Ramos (cell line): ENCODE measurements around the gene STRIT1.
"Not testable (repeated sequence)": the region's sequence is repeated elsewhere in the genome, so short reads cannot be mapped to it uniquely, and the experiment has no call there.

Experiments used
- in situ Hi-C: fragments of 300-500 bp; cut with MboI; formaldehyde crosslinking; loops from one replicate; pipeline ENCODE4 v1.14.3; 2022; ENCODE audit warnings: low sequenced_read_pairs; ENCODE audit not compliant: unreplicated experiment

Gene STRIT1

GRCh38 chr3:155276089-155276488, 17.4 kb downstream of the STRIT1 start:
- in situ Hi-C loops = not testable (repeated sequence)

GRCh38 chr3:155275159-155275754, 18.2 kb downstream of the STRIT1 start:
- in situ Hi-C loops = not testable (repeated sequence)

- in situ Hi-C loops = not testable (repeated sequence)
These were observed 19.0 kb downstream of the STRIT1 start for GRCh38 chr3:155274435-155274834.

GRCh38 chr3:155271343-155271613, 22.2 kb downstream of the STRIT1 start:
- in situ Hi-C loops = no loop called here

- in situ Hi-C loops = no loop called here
These were observed 22.8 kb downstream of the STRIT1 start for GRCh38 chr3:155270485-155271342.

GRCh38 chr3:155270063-155270462, 23.4 kb downstream of the STRIT1 start:
- in situ Hi-C loops = no loop called here

GRCh38 chr3:155262855-155263254, 30.6 kb downstream of the STRIT1 start:
- in situ Hi-C loops = not testable (repeated sequence)

GRCh38 chr3:155262295-155262694, 31.2 kb downstream of the STRIT1 start:
- in situ Hi-C loops = no loop called here

- in situ Hi-C loops = no loop called here
These were observed 39.0 kb downstream of the STRIT1 start for GRCh38 chr3:155254445-155254844.

- in situ Hi-C loops = no loop called here
These were observed 40.9 kb downstream of the STRIT1 start for GRCh38 chr3:155252535-155252934.

- in situ Hi-C loops = no loop called here
These were observed 41.5 kb downstream of the STRIT1 start for GRCh38 chr3:155252021-155252420.

- in situ Hi-C loops = no loop called here
These were observed 44.8 kb downstream of the STRIT1 start for GRCh38 chr3:155248531-155249187.

- in situ Hi-C loops = no loop called here
These were observed 48.8 kb downstream of the STRIT1 start for GRCh38 chr3:155244699-155245098.

GRCh38 chr3:155244216-155244615, 49.3 kb downstream of the STRIT1 start:
- in situ Hi-C loops = no loop called here

- in situ Hi-C loops = no loop called here
These were observed 50.0 kb downstream of the STRIT1 start for GRCh38 chr3:155243512-155243921.

- in situ Hi-C loops = no loop called here
These were observed 51.1 kb downstream of the STRIT1 start for GRCh38 chr3:155242342-155242741.

- in situ Hi-C loops = no loop called here
These were observed 51.9 kb downstream of the STRIT1 start for GRCh38 chr3:155241579-155241978.
